Esophagus muscularis mucosa (tissue), 4 donors: ENCODE results near the gene ZNF554. TPM values are rescaled to one million over a fixed set of nuclear protein-coding genes. Genes with fewer than 3 reads are reported as not detected.

ENCODE experiments used
- DNase-seq: peaks from one replicate; pipeline ENCODE4 v3.0.0-alpha.2; 2017; ENCODE audit errors: extremely low spot score
- H3K27ac ChIP-seq, 4 donors: fragments of 200-600 bp; sonication (generic); replicated peaks in 1 of 4; 1 replicate in 3 of 4; 2 replicates in 1 of 4; pipeline ENCODE4 v1.5.1; 2016 to 2019; ENCODE audit warnings: mild to moderate bottlenecking in 1 of 4
- H3K27me3 ChIP-seq, 4 donors: fragments of 200-600 bp; sonication (generic); one replicate each; pipeline versions ENCODE4 v1.5.1 to v1.6.0; 2016 to 2019
- H3K36me3 ChIP-seq, 4 donors: fragments of 200-600 bp; sonication (generic); one replicate each; pipeline ENCODE4 v1.5.1; 2016 to 2019
- H3K4me1 ChIP-seq, 4 donors: fragments of 200-600 bp; sonication (generic); one replicate each; pipeline ENCODE4 v1.5.1; 2016 to 2019
- H3K4me3 ChIP-seq, 4 donors: fragments of 200-600 bp; sonication (generic); 1 replicate in 2 of 4; 2 replicates in 2 of 4; pipeline ENCODE4 v1.5.1; 2016 to 2019; ENCODE audit warnings: mild to moderate bottlenecking in 4 of 4, moderate library complexity in 1 of 4
- H3K9me3 ChIP-seq, 4 donors: fragments of 200-600 bp; sonication (generic); 1 replicate in 3 of 4; 2 replicates in 1 of 4; pipeline ENCODE4 v1.5.1; 2016 to 2019
- CTCF ChIP-seq, 3 experiments: fragments of 200-600 bp in 2 of 3; fragments of 450-650 bp in 1 of 3; sonication (generic) in 2 of 3; IDR thresholded peaks; one replicate each; pipeline ENCODE4 v1.5.1; 2017 to 2019; ENCODE audit warnings: antibody characterized with exemption in 3 of 3, mild to moderate bottlenecking in 2 of 3, moderate library complexity in 1 of 3
- EP300 ChIP-seq: sonication (generic); formaldehyde crosslinking; IDR thresholded peaks from one replicate; pipeline ENCODE4 v1.6.1; 2017; ENCODE audit warnings: antibody characterized with exemption
- POLR2A ChIP-seq: fragments of 450-650 bp; IDR thresholded peaks from one replicate; pipeline ENCODE4 v1.6.1; 2017; ENCODE audit warnings: antibody characterized with exemption, moderate library complexity, mild to moderate bottlenecking, low read depth
- POLR2AphosphoS5 ChIP-seq, 2 donors: sonication (generic); formaldehyde crosslinking; IDR thresholded peaks; one replicate each; pipeline ENCODE4 v1.6.1; 2017; ENCODE audit warnings: antibody characterized with exemption in 2 of 2
- WGBS: methylation state at CpG from one replicate; pipeline ENCODE4 v1.1.5; 2018; 5-methylcytosine and 5-hydroxymethylcytosine counted together
- intact Hi-C: fragments of 100-400 bp; cut with DNase I; formaldehyde crosslinking; loops from one replicate; pipeline ENCODE4 v1.15.1; 2023
- total RNA-seq, 4 donors: library from RNA; depleted of rRNA; stranded (reverse); fragments of >200 nt; gene quantifications; one replicate each; pipeline versions ENCODE4 v1.1.0 to v1.2.1, GENCODE V29; 2016

Gene ZNF554
- total RNA-seq, 4 donors from 2014 or later = 2.9 to 7.1 (median 4.6) TPM

DNA sequence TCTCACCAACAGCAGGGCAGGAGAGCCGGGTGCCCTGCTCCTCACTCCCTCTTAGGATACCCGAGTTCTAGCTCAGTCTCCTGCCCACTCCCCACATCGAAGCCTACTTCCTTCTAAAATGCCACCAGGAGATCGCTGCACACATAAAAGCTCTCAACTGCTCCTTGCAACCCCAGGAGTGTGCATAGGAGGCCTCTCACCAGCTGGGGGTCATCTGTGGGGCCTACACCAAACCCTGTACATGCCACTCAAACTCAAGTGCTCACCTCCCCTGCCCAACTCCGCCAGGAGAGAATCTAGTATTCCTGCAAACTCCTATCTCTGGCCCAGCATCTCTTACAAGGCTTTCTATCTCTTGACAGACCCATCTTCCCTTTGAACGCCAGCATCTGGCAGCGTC, 39.4 kb upstream of the ZNF554 start:
- TF ChIP-seq POLR2A (no peak), CTCF (IDR thresholded peaks at IDR 0.05) (no peak), POLR2AphosphoS5 (IDR thresholded peaks at IDR 0.05) (no peak), EP300 (no peak)
- WGBS = 94% methylated on average over 6 of the region's 7 CpGs
- H3K4me3 ChIP-seq = no peak overlapping the region
- intact Hi-C loops = no loop called here
- H3K27ac ChIP-seq = peak overlapping the region in 1 of 4 donors; percentile 36
- H3K27me3 ChIP-seq = no peaks in the 10 kb centered on the region
- H3K36me3 ChIP-seq = peaks cover 0 to 16% (median 0%) of the 10 kb centered on the region in 4 donors
- H3K4me1 ChIP-seq = peaks cover 64 to 84% (median 74%) of the 10 kb centered on the region in 4 donors
- no peaks in the 10 kb centered on the region for H3K9me3 ChIP-seq
- DNase-seq = no peak

- WGBS = 4% methylated on average over 14 of the region's 24 CpGs
- H3K4me1 ChIP-seq = peaks cover 63 to 81% (median 72%) of the 10 kb centered on the region in 4 donors
- TF ChIP-seq POLR2A (no peak), CTCF (IDR thresholded peaks at IDR 0.05) (no peak), POLR2AphosphoS5 (IDR thresholded peaks at IDR 0.05) (no peak), EP300 (no peak)
Observed at GRCh38 chr19:2782329-2782935, 37.2 kb upstream of the ZNF554 start.

DNA sequence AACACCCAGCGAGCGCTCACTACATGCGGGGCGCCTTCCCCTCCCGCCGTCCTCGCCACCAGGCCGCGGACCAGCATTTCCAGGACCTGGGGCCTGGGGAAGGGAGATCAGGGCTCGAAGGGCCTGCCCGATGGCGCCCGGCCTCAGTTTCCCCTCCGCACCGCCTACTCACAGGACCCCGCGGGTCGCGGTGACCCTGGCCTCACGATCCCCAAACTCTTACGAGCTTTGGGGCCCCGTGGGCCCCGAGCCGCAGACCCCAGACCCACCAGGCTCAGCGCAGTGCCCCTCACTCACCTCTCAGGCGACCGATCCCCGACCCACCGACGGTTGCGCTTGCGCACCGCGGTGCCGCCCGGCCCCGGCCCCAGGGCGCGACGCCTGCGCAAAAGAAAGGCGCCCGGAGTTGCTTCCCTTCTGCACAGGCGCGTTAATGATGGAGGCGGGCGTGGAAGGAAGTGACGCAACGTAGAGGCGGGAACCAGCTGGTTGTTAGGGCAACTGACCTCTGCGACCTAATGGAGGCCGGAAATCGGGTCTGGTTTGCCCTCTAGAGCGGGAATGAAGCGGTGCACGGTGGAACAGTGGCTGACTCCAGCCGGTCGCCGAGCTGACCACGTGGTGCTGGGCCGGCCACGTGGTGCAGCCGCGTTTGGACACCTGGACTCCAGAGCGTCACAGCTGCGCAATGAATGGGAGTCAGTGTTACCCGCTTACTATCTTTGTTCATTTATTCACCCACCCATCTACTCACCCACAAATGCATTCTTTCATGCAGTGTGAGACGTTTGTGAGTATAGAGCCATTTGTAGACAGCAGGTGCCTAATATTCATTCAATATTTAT, 36.5 kb upstream of the ZNF554 start, which contains the start of gene SGTA:
Gene SGTA, minus strand, starts transcription at position 338 of the 845 bp plus-strand sequence. CDS start 14,205 bp downstream, outside the sequence.
- TF ChIP-seq EP300 (no peak), CTCF (IDR thresholded peaks at IDR 0.05) (peak; percentile 37 to 67 (median 47)), POLR2A (peak; percentile 75), POLR2AphosphoS5 (IDR thresholded peaks at IDR 0.05) (peak; percentile 95)
- Histone ChIP-seq H3K27me3 (no peaks in the 10 kb centered on the region), H3K27ac (peak within 1 kb of the TSS; percentile 93 to 98 (median 97)), H3K9me3 (no peaks in the 10 kb centered on the region), H3K36me3 (peaks cover 0 to 7% (median 2%) of the 10 kb centered on the region in 4 donors), H3K4me3 (peak within 1 kb of the TSS; percentile 91 to 100 (median 99)), H3K4me1 (peaks cover 63 to 84% (median 71%) of the 10 kb centered on the region in 4 donors)
- peak; percentile 100 for DNase-seq
- intact Hi-C loops = no loop called here
- WGBS = 4% methylated on average over 34 of the region's 68 CpGs

More at GRCh38 chr19:2782329-2782935, 37.2 kb upstream of the ZNF554 start:
- no peaks in the 10 kb centered on the region for H3K27me3 ChIP-seq
- intact Hi-C loops = no loop called here
- no peak for DNase-seq
- no peaks in the 10 kb centered on the region for H3K9me3 ChIP-seq
- peak overlapping the region; percentile 91 to 100 (median 99) for H3K4me3 ChIP-seq
- H3K36me3 ChIP-seq = peaks cover 0 to 9% (median 0%) of the 10 kb centered on the region in 4 donors
- H3K27ac ChIP-seq = peak overlapping the region; percentile 93 to 98 (median 97)

DNA sequence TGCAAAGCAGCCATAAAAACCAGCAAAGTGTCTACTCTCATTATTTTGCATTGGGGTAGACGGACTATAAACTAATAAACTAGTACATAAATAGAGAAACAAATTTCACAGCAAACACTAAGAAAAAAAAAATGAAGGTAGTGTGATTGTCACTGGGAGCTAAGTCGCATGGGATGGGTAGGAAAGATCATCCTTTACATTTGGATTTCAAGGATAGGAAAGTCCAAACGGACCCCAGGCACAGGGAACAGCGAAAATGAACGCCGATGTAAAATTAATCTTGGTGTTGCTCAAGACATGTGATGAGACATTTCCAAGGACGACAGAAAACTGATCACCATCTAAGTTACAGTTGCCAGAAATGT, 35.9 kb upstream of the ZNF554 start:
- peaks cover 0 to 8% (median 2%) of the 10 kb centered on the region in 4 donors for H3K36me3 ChIP-seq
- intact Hi-C loops = no loop called here
- H3K27me3 ChIP-seq = no peaks in the 10 kb centered on the region
- peak overlapping the region; percentile 93 to 98 (median 97) for H3K27ac ChIP-seq
- DNase-seq = no peak
- WGBS = 81% methylated on average over 7 of the region's 7 CpGs
- no peaks in the 10 kb centered on the region for H3K9me3 ChIP-seq
- peak overlapping the region; percentile 91 to 100 (median 99) for H3K4me3 ChIP-seq
- peaks cover 63 to 79% (median 66%) of the 10 kb centered on the region in 4 donors for H3K4me1 ChIP-seq
- no peak for TF ChIP-seq POLR2AphosphoS5 (IDR thresholded peaks at IDR 0.05)
- TF ChIP-seq EP300 = no peak
- no peak for TF ChIP-seq POLR2A
- no peak for TF ChIP-seq CTCF (IDR thresholded peaks at IDR 0.05)
